Uterus (tissue), 4 donors: ENCODE results near the gene COL28A1. TPM values are rescaled to one million over a fixed set of nuclear protein-coding genes. Genes with fewer than 3 reads are reported as not detected.

Experiments
- DNase-seq, 2 donors: peaks; one replicate each; pipeline ENCODE4 v3.0.0-alpha.2; 2019 to 2020
- H3K27ac ChIP-seq, 2 donors: fragments of 200-600 bp; sonication (generic); 1 replicate in 1 of 2; 2 replicates in 1 of 2; pipeline ENCODE4 v1.5.1; 2016 to 2018
- H3K27me3 ChIP-seq, 2 donors: fragments of 200-600 bp; sonication (generic); one replicate each; pipeline ENCODE4 v1.5.1; 2018 to 2019; ENCODE audit warnings: control low read depth in 1 of 2
- H3K36me3 ChIP-seq, 2 donors: fragments of 200-600 bp; sonication (generic); one replicate each; pipeline ENCODE4 v1.5.1; 2019; ENCODE audit warnings: control low read depth in 1 of 2
- H3K4me1 ChIP-seq, 2 donors: fragments of 200-600 bp; sonication (generic); one replicate each; pipeline ENCODE4 v1.5.1; 2018 to 2019; ENCODE audit warnings: control low read depth in 1 of 2
- H3K4me3 ChIP-seq, 2 donors: fragments of 200-600 bp; sonication (generic); 1 replicate in 1 of 2; 2 replicates in 1 of 2; pipeline ENCODE4 v1.5.1; 2018 to 2019; ENCODE audit warnings: mild to moderate bottlenecking in 1 of 2
- H3K9me3 ChIP-seq, 2 donors: fragments of 200-600 bp; sonication (generic); one replicate each; pipeline ENCODE4 v1.5.1; 2019; ENCODE audit warnings: control low read depth in 1 of 2
- CTCF ChIP-seq, 4 experiments: fragments of 200-600 bp in 2 of 4; fragments of 450-650 bp in 2 of 4; sonication (generic) in 2 of 4; IDR thresholded peaks; one replicate each; pipeline ENCODE4 v1.5.1; 2016 to 2019; ENCODE audit warnings: antibody characterized with exemption in 4 of 4, mild to moderate bottlenecking in 2 of 4, moderate library complexity in 1 of 4
- POLR2A ChIP-seq, 2 donors: fragments of 450-650 bp; IDR thresholded peaks; one replicate each; pipeline ENCODE4 v1.6.1; 2016; ENCODE audit warnings: antibody characterized with exemption in 2 of 2, mild to moderate bottlenecking in 1 of 2, moderate library complexity in 1 of 2
- intact Hi-C: fragments of 100-400 bp; cut with DNase I; formaldehyde crosslinking; loops from one replicate; pipeline ENCODE4 v1.15.1; 2023; ENCODE audit warnings: low total_unique reads
- total RNA-seq, 4 donors: library from RNA; depleted of rRNA in 3 of 4; stranded (reverse); fragments of >200 nt in 3 of 4; gene quantifications; one replicate each; pipeline versions ENCODE4 v1.1.0 to v1.2.4, GENCODE V29; 2014 to 2023
- donor health status: DM: yes; HTN: yes; CAD: no.

COL28A1 gene
- total RNA-seq, 4 donors from 2014 or later, result 0.26 to 6.8 (median 1.7) TPM

- TF ChIP-seq CTCF (IDR thresholded peaks at IDR 0.05) (no peak), POLR2A (IDR thresholded peaks at IDR 0.05) (no peak)
- no peaks in the 10 kb centered on the region for H3K36me3 ChIP-seq
- no peak for DNase-seq
- H3K9me3 ChIP-seq, result no peaks in the 10 kb centered on the region
- no peaks in the 10 kb centered on the region for H3K27me3 ChIP-seq
- peak overlapping the region in 1 of 2 donors; percentile 1 for H3K27ac ChIP-seq
- no peak overlapping the region for H3K4me3 ChIP-seq
- intact Hi-C loops, result no loop called here
- H3K4me1 ChIP-seq, result no peaks in the 10 kb centered on the region
Observed at GRCh38 chr7:7554021-7554432, 18.4 kb upstream of the COL28A1 start.

GRCh38 chr7:7553386-7553785 lies 17.7 kb upstream of the COL28A1 start:
- no peaks in the 10 kb centered on the region for H3K36me3 ChIP-seq
- intact Hi-C loops, result no loop called here
- H3K4me3 ChIP-seq, result no peak overlapping the region
- no peaks in the 10 kb centered on the region for H3K9me3 ChIP-seq
- H3K27me3 ChIP-seq, result no peaks in the 10 kb centered on the region
- no peaks in the 10 kb centered on the region for H3K4me1 ChIP-seq
- no peak overlapping the region for H3K27ac ChIP-seq
- no peak for DNase-seq
- TF ChIP-seq CTCF (IDR thresholded peaks at IDR 0.05) (no peak), POLR2A (IDR thresholded peaks at IDR 0.05) (no peak)

- DNase-seq, result no peak
- H3K27ac ChIP-seq, result no peak overlapping the region
- H3K36me3 ChIP-seq, result no peaks in the 10 kb centered on the region
- no peaks in the 10 kb centered on the region for H3K27me3 ChIP-seq
- intact Hi-C loops, result no loop called here
- no peaks in the 10 kb centered on the region for H3K9me3 ChIP-seq
- TF ChIP-seq CTCF (IDR thresholded peaks at IDR 0.05), result no peak
- no peak for TF ChIP-seq POLR2A (IDR thresholded peaks at IDR 0.05)
- H3K4me1 ChIP-seq, result no peaks in the 10 kb centered on the region
- H3K4me3 ChIP-seq, result no peak overlapping the region
Observed at GRCh38 chr7:7552199-7552598, 16.5 kb upstream of the COL28A1 start.

- no peak overlapping the region for H3K27ac ChIP-seq
- no peaks in the 10 kb centered on the region for H3K27me3 ChIP-seq
- H3K4me3 ChIP-seq, result no peak overlapping the region
- TF ChIP-seq POLR2A (IDR thresholded peaks at IDR 0.05) (no peak), CTCF (IDR thresholded peaks at IDR 0.05) (no peak)
- DNase-seq, result no peak
- intact Hi-C loops, result no loop called here
- H3K9me3 ChIP-seq, result no peaks in the 10 kb centered on the region
- no peaks in the 10 kb centered on the region for H3K36me3 ChIP-seq
- H3K4me1 ChIP-seq, result no peaks in the 10 kb centered on the region
Observed at GRCh38 chr7:7550663-7551062, 15.0 kb upstream of the COL28A1 start.

- Histone ChIP-seq H3K4me3 (no peak overlapping the region), H3K36me3 (no peaks in the 10 kb centered on the region), H3K27ac (no peak overlapping the region), H3K27me3 (no peaks in the 10 kb centered on the region), H3K9me3 (no peaks in the 10 kb centered on the region), H3K4me1 (no peaks in the 10 kb centered on the region)
- no peak for DNase-seq
- TF ChIP-seq POLR2A (IDR thresholded peaks at IDR 0.05), result no peak
- no peak for TF ChIP-seq CTCF (IDR thresholded peaks at IDR 0.05)
- intact Hi-C loops, result no loop called here
Observed at GRCh38 chr7:7548407-7548806, 12.7 kb upstream of the COL28A1 start.
